ENCODE measurements around the gene ZNF672. TPM values are rescaled to one million over a fixed set of nuclear protein-coding genes. Genes with fewer than 3 reads are reported as not detected.

The ZNF672 gene
- total RNA-seq, 4 donors from 2014 or later, result 16.5 to 25.6 (median 19.7) TPM

DNA sequence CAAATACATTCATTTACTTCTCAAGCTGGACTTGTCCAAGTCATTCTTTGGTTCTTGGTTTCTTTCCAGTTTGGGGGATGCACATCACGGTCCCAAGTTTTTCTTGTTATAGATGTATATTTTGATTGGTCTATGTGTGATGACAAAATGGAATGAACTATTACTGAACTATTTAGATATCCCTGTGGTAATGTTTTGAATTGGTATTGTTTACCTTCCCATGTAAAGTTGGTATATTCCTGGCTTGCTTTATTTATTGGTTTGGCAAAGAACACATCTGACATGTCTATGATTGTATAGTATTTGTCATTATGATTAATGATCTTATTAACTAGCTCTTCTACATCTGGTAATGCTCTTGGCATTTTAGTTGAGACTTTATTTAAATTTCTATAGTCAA, 43.2 kb downstream of the ZNF672 start:
- TF ChIP-seq, protein P1, sequence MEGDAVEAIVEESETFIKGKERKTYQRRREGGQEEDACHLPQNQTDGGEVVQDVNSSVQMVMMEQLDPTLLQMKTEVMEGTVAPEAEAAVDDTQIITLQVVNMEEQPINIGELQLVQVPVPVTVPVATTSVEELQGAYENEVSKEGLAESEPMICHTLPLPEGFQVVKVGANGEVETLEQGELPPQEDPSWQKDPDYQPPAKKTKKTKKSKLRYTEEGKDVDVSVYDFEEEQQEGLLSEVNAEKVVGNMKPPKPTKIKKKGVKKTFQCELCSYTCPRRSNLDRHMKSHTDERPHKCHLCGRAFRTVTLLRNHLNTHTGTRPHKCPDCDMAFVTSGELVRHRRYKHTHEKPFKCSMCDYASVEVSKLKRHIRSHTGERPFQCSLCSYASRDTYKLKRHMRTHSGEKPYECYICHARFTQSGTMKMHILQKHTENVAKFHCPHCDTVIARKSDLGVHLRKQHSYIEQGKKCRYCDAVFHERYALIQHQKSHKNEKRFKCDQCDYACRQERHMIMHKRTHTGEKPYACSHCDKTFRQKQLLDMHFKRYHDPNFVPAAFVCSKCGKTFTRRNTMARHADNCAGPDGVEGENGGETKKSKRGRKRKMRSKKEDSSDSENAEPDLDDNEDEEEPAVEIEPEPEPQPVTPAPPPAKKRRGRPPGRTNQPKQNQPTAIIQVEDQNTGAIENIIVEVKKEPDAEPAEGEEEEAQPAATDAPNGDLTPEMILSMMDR (IDR thresholded peaks at IDR 0.05; ENCODE audit: low read depth), result no peak

DNA sequence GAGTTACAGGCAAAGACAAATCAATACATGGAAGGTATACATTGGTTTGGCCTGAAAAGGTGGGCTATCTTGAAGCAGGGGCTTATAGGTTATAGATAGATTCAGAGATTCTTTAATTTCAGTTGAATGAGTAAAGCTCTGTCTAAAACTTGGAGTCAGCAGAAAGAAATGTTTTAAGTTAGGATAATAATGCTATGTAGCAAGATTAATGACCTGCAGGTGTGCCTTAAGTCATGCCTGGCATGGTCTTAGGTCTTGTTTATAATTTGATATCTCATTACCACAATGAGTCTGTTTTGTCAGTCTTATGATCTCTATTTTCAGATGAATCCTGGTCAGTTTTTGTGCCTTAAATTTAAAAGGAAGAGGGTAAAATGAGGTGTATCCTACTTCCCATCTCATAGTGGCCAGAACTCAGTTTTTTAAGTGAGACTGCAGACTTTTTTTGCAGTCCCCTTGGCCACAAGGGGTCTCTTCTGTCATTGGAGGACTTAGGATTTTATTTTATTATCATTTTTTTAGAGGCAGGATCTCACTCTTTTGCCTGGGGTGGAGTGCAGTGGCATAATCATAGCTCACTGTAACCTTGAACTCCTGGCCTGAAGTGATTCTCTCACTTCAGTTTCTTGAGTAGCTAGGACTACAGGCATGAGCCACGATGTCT, 46.7 kb downstream of the ZNF672 start:
- TF ChIP-seq, protein P1 (IDR thresholded peaks at IDR 0.05; ENCODE audit: low read depth), result no peak

DNA sequence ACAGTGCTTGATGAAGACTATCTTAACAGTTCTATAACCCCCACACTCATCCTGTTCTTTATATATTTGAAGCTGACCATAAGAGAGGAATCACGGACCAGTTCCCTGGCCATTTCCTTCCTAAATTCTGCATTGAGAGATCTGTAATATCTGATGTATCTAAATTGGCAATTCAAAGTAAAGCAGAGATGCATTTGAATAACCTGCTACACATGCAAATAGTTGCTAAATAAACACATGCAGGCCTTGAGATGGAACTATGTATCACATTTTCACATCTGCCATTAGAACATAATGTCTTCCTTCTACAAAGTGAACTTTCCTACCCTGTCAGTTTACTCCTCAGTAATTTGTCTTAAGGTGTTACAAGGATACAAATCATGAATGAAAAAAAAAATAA, 47.6 kb downstream of the ZNF672 start:
- TF ChIP-seq, protein P1 (IDR thresholded peaks at IDR 0.05; ENCODE audit: low read depth), result no peak

DNA sequence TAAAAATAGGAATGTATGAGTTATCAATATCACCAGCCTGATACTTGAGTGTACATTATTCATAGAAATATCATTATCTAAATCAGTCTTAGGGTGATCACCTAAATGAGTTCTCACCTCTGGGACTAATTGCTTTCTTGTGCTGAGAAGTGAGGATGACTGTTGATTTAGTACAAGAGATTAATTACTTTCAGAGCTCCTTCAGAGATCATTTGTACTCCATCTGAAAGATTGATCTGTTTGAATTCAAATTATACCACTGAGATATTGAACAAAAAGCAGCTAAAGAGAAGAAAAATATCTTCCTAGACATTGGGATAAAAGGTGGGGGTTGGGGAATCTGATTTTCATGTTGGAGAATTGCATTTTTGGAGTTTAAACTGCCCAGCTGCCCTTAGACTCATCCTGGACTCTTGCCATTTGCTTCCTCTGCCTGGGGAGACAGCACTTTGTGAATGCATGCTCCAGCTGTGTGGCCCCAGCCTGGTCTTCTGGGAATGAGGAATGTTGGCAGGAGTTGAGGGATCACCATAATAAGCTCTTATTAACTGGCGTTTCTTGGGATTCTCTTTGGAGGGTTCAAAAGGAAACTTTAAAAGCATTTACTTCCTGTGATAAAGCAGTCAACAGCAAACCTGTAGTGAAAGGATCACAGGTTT, 48.3 kb downstream of the ZNF672 start:
- TF ChIP-seq, protein P1 (IDR thresholded peaks at IDR 0.05; ENCODE audit: low read depth), result no peak

DNA sequence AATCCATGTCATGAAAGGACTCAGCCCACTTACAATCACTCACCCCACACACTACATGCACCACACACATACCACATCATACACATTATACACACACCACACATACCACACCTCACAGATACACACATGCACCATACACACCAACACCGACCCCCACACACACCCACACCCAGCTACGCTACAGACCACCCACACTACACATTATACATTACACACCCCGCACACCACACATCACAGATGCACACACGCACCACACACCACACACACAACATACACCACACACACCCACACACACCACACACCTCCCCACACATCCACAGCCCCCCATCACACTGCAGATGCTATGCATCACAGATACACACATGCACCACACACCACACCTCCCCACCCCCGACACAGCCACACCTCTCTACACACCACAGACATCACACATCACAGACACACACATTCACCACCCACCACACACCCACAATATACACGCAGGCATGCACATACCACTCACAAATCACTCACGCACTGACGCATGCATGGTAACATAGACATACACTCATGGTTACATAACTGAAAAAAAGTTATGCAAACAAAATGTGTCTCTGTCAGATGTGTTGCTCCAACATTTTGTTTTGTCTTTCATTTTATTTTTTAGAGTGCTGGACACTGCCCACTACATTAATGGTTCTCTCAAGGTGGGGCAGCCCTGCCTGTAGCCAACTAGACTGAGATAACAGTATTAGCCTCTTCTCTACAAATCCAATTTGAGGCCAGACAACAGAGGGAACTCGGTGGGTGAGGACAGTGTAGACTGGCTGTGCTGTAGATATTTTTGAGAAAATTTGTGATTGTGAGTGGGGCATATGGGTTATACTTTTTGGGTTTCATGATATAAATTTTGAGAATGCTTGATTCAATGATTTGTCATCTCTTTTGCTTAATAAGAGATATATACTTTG, 52.8 kb downstream of the ZNF672 start:
- TF ChIP-seq, protein P1 (IDR thresholded peaks at IDR 0.05; ENCODE audit: low read depth), result no peak

DNA sequence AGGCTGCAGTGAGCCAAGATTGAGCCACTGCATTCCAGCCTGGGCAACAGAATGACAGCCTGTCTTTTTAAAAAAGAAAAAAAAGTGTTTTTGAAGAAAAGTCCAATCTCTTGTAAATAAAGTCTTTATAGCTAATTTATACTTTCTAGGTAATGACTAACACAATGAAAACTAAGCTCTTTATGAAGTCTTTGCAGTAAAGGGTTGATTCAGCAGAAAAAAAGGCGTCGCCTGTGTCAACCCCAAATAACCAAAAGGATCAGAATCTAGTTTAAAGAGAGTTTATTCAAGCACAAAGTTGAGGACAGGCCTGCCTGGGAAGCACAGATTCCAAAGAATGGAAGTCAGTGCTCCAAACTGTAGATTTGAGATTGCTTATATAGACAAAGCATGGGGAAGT, 53.7 kb downstream of the ZNF672 start:
- TF ChIP-seq, protein P1 (IDR thresholded peaks at IDR 0.05; ENCODE audit: low read depth), result no peak

DNA sequence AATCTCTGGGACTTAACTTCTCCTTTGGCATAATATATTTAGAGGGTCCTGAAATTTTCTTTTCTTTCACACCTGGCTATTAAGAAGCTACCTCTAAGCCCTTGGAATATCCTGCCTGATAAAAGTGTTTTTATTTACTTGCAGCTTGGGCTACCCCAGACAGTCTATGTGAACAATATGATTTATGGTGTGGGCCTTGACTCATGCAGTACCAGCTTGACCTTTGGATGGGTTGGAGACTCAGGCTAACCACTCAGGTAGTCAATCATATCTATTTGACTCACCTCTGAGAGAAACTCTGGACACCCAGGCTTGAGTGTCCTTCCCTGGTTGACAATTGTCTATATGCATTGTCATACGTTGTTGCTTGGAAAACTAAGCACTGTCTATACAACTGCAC, 54.6 kb downstream of the ZNF672 start:
- TF ChIP-seq, protein P1 (IDR thresholded peaks at IDR 0.05; ENCODE audit: low read depth), result no peak
